GOT3 (cell line): Measurements from ENCODE around the gene HDC.

Experiments
- DNase-seq: peaks from one replicate; lab custom pipeline; 2025; ENCODE audit warnings: mixed read lengths; lab: John Stamatoyannopoulos, UW

Gene HDC

DNA sequence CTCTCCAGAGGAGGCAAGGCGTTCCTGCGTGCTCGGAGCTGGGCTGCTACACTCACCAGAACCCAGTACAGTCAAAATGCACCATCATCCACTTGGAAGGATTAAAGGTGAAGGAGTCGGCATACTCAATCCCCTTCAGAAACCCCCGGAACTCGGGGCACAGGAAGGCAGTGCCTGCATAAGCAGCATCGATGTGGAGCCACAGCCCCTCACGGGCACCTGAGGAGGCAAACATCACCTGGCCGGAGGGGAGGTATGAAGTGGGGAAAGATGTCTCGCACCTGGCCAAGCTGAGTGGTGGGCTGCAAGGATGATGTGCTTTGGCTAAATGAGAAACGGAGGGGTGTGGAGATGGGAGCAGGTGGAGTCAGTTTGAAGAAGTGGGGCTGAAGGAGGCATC lies 13.0 kb downstream of the HDC start:
- DNase-seq, result no peak

DNA sequence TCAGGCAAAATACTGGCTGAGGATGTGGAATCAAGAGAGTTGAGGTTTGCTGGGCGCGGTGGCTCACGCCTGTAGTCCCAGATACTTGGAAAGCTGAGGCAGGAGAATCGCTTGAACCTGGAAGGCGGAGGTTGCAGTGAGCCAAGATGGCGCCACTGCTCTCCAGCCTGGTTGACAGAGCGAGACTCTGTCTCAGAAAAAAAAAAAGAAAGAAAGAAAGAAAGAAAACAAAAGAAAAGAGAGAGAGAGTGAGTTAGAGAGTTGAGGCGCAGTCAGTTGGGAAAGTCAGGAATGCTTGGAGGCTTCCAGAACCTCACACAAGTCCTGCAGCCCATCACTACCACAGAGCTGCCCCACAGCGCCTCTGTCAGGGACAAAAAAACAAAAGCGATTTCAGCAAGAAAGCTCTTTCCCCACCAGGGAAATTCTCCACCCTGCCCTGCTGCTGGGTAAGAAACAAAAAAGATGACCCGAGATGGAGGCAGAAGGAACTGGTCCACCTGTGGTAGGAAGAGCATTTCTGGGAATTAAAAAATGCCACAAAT lies 13.8 kb downstream of the HDC start:
- DNase-seq, result no peak

- no peak for DNase-seq
Measured at GRCh38 chr15:50250760-50251394, 14.6 kb downstream of the HDC start.

GRCh38 chr15:50249704-50250103 lies 15.8 kb downstream of the HDC start:
- DNase-seq, result no peak

GRCh38 chr15:50248994-50249582 lies 16.4 kb downstream of the HDC start:
- DNase-seq, result no peak

- no peak for DNase-seq
Measured at GRCh38 chr15:50247819-50248655, 17.5 kb downstream of the HDC start.

DNA sequence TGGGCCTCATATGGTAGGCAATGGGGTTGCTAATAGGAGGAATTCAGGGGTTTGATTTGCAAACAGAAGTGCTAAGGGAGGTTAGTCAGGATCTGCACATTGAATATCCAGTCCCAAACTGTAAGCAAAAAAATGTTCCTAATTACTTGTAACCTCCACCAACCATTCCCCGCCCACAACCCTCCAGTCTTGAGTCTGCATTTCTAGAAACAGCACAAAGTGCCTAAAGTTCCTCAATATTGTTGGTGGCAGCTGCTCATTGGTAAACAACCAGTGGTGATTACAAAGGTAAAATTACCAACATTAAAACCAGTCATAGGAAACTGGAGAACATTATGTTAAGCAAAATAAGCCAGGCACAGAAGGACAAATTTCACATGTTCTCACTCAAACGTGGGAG lies 18.9 kb downstream of the HDC start:
- no peak for DNase-seq

- DNase-seq, result no peak
Measured at GRCh38 chr15:50244959-50245624, 20.4 kb downstream of the HDC start.

DNA sequence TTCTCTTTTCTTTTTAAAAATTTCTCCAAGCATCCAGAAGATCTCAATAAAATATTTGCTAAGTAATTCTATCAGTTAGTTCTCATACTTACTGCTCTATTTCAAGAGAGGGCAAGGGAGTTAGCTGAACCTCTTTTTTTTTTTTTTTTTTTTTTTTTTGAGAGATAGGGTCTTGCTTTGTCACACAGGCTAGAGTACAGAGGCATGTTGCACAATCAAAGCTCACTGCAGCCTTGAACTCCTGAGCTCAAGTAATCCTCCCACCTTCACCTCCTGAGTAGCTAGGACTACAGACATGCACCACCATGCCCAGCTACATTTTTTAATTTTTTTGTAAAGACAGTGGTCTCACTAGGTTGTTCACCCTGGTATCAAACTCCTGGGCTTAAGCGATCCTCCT lies 21.4 kb downstream of the HDC start:
- DNase-seq, result no peak

DNA sequence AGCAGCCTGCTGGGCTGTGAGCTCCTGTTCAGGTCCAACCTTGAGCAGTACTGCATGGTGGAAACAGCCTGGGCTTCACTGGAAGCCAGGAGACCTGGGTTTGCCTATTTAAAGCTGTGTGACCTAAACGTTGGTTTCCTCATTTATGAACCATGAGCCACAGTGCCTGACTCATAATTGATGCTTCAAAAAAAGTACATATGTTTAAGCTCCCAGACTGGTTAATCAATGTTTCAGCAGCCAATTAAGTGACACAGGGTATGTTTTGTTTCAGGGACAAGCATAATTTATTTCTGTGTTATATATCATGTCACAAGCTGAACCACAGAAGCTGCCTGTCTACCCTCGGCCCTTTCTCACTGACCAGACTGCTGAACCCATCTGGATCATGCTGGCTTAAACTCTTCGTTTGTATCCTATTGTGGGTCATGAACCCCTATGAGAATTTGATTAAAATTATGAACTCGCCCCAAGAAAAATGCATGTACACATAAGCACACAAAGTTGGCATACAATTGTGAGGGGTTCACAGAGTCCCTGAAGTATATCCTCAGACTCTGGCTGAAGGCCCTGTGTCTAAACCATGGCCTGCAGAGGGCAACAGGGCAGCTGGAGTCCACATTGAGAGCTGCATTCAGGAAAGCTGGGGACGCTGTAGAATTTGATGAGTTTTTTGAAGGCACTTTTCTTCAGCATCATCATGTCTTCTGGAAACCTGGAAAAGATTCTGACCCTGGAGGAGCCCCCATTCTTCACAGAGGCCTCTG lies 23.7 kb downstream of the HDC start:
- no peak for DNase-seq

DNA sequence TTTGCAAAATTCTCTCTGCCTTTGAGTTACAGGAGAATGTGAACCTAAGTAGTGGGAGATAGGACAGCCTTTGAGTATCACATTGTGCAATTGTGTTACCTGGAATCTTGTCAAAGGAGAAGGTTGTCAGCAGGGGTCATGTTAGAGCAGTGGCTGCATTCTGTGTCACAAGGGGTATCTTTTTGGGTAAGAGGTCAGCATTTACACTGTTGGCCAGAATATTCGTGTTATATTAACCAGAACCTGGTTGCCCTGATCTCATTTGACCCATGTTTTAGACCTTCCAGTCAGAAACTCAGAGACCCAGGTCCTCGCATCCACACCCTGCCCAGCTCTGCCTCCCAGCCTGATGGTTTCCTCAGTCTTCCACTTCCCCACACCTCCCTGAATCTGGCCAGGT lies 27.3 kb downstream of the HDC start:
- no peak for DNase-seq

DNA sequence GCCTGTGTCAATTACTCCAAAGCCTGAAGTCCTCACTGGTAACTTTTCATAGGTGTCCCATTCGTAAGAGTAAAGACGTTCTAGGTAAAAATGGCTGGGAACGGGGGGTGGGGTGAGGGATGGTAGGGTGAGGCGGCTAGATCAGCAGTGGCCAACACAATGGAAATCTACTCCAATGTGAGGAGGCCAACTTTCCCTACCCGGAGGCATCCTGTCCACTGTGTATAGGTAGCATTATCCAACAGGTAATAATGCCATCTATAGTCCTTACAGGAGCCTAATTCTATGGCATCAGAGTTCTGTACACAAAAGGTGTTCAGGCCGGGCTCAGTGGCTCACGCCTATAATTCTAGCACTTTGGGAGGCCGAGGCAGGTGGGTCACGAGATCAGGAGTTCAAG lies 29.1 kb downstream of the HDC start:
- DNase-seq, result no peak

DNA sequence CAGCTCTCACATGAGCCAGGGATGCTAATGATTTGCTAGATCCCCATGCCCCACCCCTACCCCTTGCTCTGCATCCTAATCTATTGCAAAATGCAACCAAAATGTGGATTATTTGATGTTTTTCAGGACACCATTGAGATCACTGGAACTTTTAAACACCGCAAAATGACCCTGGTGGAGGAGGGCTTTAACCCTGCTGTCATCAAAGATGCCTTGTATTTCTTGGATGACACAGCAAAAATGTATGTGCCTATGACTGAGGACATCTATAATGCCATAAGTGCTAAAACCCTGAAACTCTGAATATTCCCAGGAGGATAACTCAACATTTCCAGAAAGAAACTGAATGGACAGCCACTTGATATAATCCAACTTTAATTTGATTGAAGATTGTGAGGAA lies 29.7 kb downstream of the HDC start:
- no peak for DNase-seq

DNA sequence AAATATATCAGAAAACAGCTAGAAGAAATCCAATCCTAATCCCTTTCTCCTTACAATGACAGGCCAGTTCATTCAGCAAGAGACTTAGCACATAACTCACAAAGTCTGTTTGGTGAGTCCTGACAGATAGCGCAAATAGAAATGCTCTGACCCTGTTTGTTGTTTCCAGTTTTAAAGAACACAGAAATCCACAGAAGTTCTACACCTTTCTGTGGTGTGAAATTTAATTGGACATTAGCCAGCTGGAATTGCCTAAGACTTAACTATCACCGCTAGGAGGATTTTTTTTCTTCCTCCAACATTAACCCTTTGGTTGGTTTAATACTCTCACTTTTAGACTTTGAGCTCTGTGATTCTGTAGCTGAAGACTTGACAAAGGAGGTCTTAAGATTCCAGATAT lies 30.8 kb downstream of the HDC start:
- no peak for DNase-seq

GRCh38 chr15:50233192-50233736 lies 32.3 kb downstream of the HDC start:
- no peak for DNase-seq

DNA sequence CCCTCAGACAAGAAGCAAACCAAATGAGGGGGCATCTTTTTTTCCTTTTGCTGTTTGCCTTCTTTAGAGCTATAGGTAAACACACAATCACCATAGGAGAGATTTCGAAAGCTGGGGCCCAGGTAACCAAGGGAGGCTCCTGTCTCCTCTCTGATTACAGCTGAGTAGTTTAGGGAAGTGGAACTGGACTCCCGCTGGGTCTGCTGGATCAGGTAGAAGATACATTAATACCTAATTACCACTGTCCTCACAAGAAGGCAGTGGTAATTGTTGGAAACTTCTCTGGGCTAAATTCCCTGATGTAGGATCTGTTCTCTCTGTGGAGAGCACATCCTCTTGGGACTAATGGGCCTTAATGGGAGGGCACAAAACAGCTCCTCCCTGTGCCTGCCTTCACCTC lies 32.7 kb downstream of the HDC start:
- no peak for DNase-seq

GRCh38 chr15:50231761-50232160 lies 33.8 kb downstream of the HDC start:
- no peak for DNase-seq

- no peak for DNase-seq
Measured at GRCh38 chr15:50229336-50229735, 36.2 kb downstream of the HDC start.

- no peak for DNase-seq
Measured at GRCh38 chr15:50228866-50229265, 36.7 kb downstream of the HDC start.

DNA sequence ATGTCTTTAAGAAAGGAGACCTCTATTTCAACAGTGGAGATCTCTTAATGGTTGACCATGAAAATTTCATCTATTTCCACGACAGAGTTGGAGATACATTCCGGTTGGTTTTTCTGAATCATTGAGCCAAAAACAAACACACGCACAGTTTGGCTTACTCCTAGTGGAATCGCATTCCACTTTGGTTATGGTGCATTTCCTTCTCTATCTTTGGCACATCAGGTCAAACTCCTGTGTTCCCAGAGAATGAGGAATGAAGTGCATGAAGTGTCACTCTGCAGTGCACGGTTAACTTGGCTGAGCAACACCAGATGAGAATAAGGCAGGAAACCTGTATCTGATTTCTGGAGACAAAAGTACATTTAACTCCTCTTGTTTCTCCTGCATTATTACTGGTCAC lies 38.5 kb downstream of the HDC start:
- no peak for DNase-seq

DNA sequence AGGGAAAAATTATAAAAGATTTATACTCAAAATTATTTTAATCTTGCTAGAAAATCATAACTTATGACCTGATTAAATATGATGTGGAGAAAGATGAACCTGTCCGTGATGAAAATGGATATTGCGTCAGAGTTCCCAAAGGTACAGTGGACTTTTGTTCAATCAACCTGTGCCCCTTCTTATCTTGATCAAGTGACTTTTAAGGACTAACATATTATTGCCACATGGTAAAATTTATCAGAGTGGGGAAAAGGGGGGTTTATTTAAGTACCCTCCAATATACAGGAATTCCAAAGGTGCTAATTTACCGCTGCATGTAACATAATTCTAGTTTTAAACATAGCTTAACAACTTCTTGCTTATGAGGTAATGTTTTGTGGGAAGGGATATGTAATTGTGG lies 39.6 kb downstream of the HDC start:
- no peak for DNase-seq
